Left colon (tissue), 2 donors: ENCODE measurements around the gene ST3GAL2. TPM values are rescaled to one million over a fixed set of nuclear protein-coding genes. Genes with fewer than 3 reads are reported as not detected.
A peak's percentile ranks its signal among the peaks of the same experiment; 100 is the strongest.
"Not testable (repeated sequence)": the region's sequence is repeated elsewhere in the genome, so short reads cannot be mapped to it uniquely, and the experiment has no call there.

Experiments
- ATAC-seq: fragments of 200-7000 bp; cut with Tn5 transposase; one replicate; pipeline ENCODE4 v1.9.1; 2020; ENCODE audit warnings: mild to moderate bottlenecking, moderate library complexity
- DNase-seq, 2 donors: peaks; one replicate each; pipeline ENCODE4 v3.0.0-alpha.2; 2020
- intact Hi-C, 2 donors: fragments of 100-400 bp; cut with DNase I in 1 of 2; cut with micrococcal nuclease in 1 of 2; formaldehyde crosslinking; loops; one replicate each; pipeline versions ENCODE4 v1.11.2 to v1.14.0; 2022; cut with DNase I, micrococcal nuclease
- total RNA-seq, 2 donors: library from RNA; stranded (reverse); fragmentation: NEBNext Ultra II Directional; extraction: Animal tissue kit (Norgen Biotek cat#: 25700); gene quantifications; one replicate each; pipeline ENCODE4 v1.2.1, GENCODE V29; 2021
- donor health status: DM: no; HTN: no; CAD: no.
- donor health status: DM: yes; HTN: yes; CAD: no.

ST3GAL2 gene
- total RNA-seq, 2 donors from 2014 or later, result 6.0 to 8.7 TPM

GRCh38 chr16:70422543-70422942, 16.4 kb downstream of the ST3GAL2 start:
- DNase-seq, result no peak
- intact Hi-C loops, result no loop called here
- ATAC-seq, result peak; percentile 41

GRCh38 chr16:70421473-70422311, 17.2 kb downstream of the ST3GAL2 start:
- intact Hi-C loops, result no loop called here
- ATAC-seq, result no peak
- DNase-seq, result no peak

GRCh38 chr16:70421014-70421413, 17.9 kb downstream of the ST3GAL2 start:
- ATAC-seq (no peak), DNase-seq (no peak)
- intact Hi-C loops, result no loop called here

- ATAC-seq (no peak), DNase-seq (no peak)
- intact Hi-C loops, result no loop called here
These were observed 19.2 kb downstream of the ST3GAL2 start for GRCh38 chr16:70419384-70420327.

- ATAC-seq (no peak), DNase-seq (no peak)
- intact Hi-C loops, result no loop called here
These were observed 19.9 kb downstream of the ST3GAL2 start for GRCh38 chr16:70418993-70419318.

- intact Hi-C loops, result no loop called here
- no peak for ATAC-seq
These were observed 20.5 kb downstream of the ST3GAL2 start for GRCh38 chr16:70418274-70418992.

GRCh38 chr16:70417661-70418060, 21.2 kb downstream of the ST3GAL2 start:
- intact Hi-C loops, result no loop called here
- DNase-seq, result no peak
- no peak for ATAC-seq

More at GRCh38 chr16:70418274-70418992, 20.5 kb downstream of the ST3GAL2 start:
- DNase-seq, result no peak

- DNase-seq (peak in 1 of 2 donors; percentile 56), ATAC-seq (peak; percentile 68)
- intact Hi-C loops, result no loop called here
These were observed 21.9 kb downstream of the ST3GAL2 start for GRCh38 chr16:70416748-70417616.

GRCh38 chr16:70413572-70413971, 25.3 kb downstream of the ST3GAL2 start:
- intact Hi-C loops, ATAC-seq, DNase-seq: not testable (repeated sequence)

GRCh38 chr16:70412385-70412784, 26.5 kb downstream of the ST3GAL2 start:
- no peak for DNase-seq
- intact Hi-C loops, result no loop called here
- ATAC-seq, result no peak

- intact Hi-C loops, result no loop called here
- DNase-seq, result no peak
- ATAC-seq, result no peak
These were observed 28.2 kb downstream of the ST3GAL2 start for GRCh38 chr16:70410734-70411133.

GRCh38 chr16:70407811-70408274, 31.1 kb downstream of the ST3GAL2 start:
- DNase-seq, result no peak
- intact Hi-C loops, result no loop called here
- ATAC-seq, result no peak

GRCh38 chr16:70406104-70406503, 32.8 kb downstream of the ST3GAL2 start:
- ATAC-seq, intact Hi-C loops, DNase-seq: not testable (repeated sequence)

- DNase-seq (no peak), ATAC-seq (no peak)
- intact Hi-C loops, result no loop called here
These were observed 35.8 kb downstream of the ST3GAL2 start for GRCh38 chr16:70402916-70403659.

- intact Hi-C loops, result loop anchor here in 1 of 2 donors (10.0 kb wide), 1 partner anchor 55 kb away; the partner anchor contains the start of gene FCSK
- ATAC-seq, result no peak
- no peak for DNase-seq
These were observed 38.9 kb downstream of the ST3GAL2 start for GRCh38 chr16:70399951-70400350.

- DNase-seq, result no peak
- intact Hi-C loops, result loop anchor here in 1 of 2 donors (10.0 kb wide), 1 partner anchor 55 kb away; the partner anchor contains the start of gene FCSK
- ATAC-seq, result no peak
These were observed 39.5 kb downstream of the ST3GAL2 start for GRCh38 chr16:70399381-70399780.

- no peak for ATAC-seq
- DNase-seq, result no peak
- intact Hi-C loops, result loop anchor here in 1 of 2 donors (10.0 kb wide), 1 partner anchor 57 kb away; the partner anchor contains the start of gene FCSK
These were observed 40.6 kb downstream of the ST3GAL2 start for GRCh38 chr16:70398177-70398743.
